ENCODE measurements around the gene CLCN7.
"Not testable (repeated sequence)": the region's sequence is repeated elsewhere in the genome, so short reads cannot be mapped to it uniquely, and the experiment has no call there.

CLCN7 gene

DNA sequence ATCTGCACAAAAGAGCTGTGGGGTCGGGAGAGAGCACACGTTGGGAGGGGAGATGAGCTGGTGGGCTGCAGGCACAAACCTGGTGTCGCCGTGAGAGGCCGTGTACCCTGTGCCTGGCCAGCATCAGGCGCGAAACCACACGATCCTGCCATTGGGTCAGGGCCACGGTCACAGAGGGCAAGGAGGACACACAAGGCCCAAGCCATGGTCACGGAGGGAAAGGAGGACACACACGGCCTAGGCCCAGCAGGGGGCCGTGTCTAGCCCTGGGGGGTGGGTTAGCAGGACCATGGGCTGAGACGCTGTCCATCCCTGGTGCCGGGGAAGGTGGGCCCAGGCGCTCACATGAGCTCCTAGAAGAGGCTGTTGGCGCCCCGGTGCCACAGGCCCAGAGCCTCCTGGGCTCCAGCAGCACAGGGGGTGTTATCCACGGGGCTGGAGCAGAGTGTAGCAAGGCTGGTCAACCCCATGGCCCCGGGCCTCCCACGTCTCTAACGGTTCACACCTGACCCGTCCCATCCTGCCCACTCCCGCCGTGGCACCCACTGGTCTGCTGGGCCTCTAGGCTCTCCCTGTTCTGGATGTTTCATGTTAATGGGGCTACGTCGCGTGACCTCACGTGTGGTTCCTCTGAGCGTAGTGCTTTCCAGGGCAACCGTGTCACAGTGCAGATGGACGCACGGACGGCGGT lies 23.0 kb downstream of the CLCN7 start:
- DNase-seq (ENCODE audit: low read depth), result no peak
- H3K4me3 ChIP-seq (ENCODE audit: low read depth, low read length), result no peak overlapping the region

GRCh38 chr16:1450841-1451240 lies 24.0 kb downstream of the CLCN7 start:
- H3K4me3 ChIP-seq (ENCODE audit: low read depth, low read length), result no peak overlapping the region
- DNase-seq (ENCODE audit: low read depth), result no peak

DNA sequence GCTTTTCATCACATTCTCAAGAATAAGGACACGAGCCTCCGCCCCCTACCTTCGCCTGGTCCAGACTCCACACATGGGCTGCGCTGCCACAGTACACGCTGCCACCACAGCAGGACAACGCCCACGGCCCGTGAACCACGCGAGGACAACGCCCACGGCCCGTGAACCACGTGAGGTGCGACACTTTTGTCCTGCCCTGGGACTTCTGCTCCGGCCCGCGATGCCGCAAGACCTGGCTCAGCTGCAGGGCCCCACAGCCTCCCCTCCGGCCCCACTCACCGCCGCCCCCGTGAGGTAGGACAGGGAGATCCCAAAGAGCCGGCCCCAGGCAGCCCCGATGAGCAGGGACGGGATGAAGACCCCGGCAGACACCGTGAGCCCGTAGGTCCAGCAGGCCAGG lies 24.6 kb downstream of the CLCN7 start:
- DNase-seq (ENCODE audit: low read depth), result no peak
- H3K4me3 ChIP-seq (ENCODE audit: low read depth, low read length), result no peak overlapping the region

- H3K4me3 ChIP-seq (ENCODE audit: low read depth, low read length), result no peak overlapping the region
- no peak for DNase-seq (ENCODE audit: low read depth)
Measured at GRCh38 chr16:1449201-1449788, 25.5 kb downstream of the CLCN7 start.

GRCh38 chr16:1448536-1449116 lies 26.2 kb downstream of the CLCN7 start:
- no peak overlapping the region for H3K4me3 ChIP-seq (ENCODE audit: low read depth, low read length)
- no peak for DNase-seq (ENCODE audit: low read depth)

DNA sequence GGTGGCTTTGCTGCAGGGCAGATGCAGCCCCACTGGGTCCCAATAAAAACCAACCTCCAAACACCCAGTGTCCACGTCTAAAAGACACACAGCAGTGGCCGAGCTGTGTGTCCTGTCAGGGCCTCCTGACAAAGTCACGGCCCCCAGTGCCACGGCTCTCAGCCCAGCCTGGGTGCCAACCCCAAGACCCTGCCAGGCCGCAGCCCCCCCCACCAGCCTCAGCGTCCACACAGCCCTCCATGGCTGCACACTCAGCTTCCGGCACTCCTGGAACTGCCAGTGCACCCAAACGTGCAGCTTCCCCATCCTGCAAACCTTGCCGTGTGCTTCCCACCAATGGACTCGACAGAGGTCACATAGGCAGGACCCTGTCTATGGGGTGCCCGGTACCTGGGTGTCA lies 26.9 kb downstream of the CLCN7 start:
- DNase-seq (ENCODE audit: low read depth), result no peak
- H3K4me3 ChIP-seq (ENCODE audit: low read depth, low read length), result no peak overlapping the region

- H3K4me3 ChIP-seq (ENCODE audit: low read depth, low read length), result no peak overlapping the region
- no peak for DNase-seq (ENCODE audit: low read depth)
Measured at GRCh38 chr16:1446296-1447080, 28.3 kb downstream of the CLCN7 start.

- H3K4me3 ChIP-seq (ENCODE audit: low read depth, low read length), result no peak overlapping the region
- DNase-seq (ENCODE audit: low read depth), result no peak
Measured at GRCh38 chr16:1445518-1446203, 29.2 kb downstream of the CLCN7 start.

- no peak for DNase-seq (ENCODE audit: low read depth)
- H3K4me3 ChIP-seq (ENCODE audit: low read depth, low read length), result no peak overlapping the region
Measured at GRCh38 chr16:1444730-1445517, 29.9 kb downstream of the CLCN7 start.

GRCh38 chr16:1443980-1444729 lies 30.7 kb downstream of the CLCN7 start, which contains the start of gene CCDC154:
Gene CCDC154 (minus strand): TSS chr16:1444556. CDS start chr16:1444322, 234 bp downstream.
- DNase-seq (ENCODE audit: low read depth), result no peak
- H3K4me3 ChIP-seq (ENCODE audit: low read depth, low read length), result no peak within 1 kb of the TSS

GRCh38 chr16:1443403-1443973 lies 31.3 kb downstream of the CLCN7 start:
- no peak for DNase-seq (ENCODE audit: low read depth)
- no peak overlapping the region for H3K4me3 ChIP-seq (ENCODE audit: low read depth, low read length)

DNA sequence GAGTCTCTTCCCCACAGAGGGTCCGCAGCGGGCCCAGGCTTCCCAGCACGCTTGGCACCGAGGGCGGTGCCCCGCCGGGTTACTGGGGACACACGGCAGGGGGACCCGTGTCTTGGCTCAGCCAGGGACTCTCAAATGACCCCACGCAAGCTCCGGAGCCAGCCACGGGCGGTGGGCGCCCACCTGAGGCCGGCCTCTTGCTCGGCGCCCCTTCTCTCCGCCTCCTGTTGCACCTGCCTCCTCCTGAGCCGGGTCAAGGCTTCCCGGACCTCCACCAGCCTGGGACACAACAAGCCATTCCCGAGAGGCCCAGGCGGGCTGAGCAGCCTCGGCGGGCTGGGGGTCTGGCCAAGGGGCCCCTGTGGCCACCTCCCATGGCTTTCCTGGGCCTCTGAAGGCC lies 32.1 kb downstream of the CLCN7 start:
- H3K4me3 ChIP-seq (ENCODE audit: low read depth, low read length), result no peak overlapping the region
- no peak for DNase-seq (ENCODE audit: low read depth)

DNA sequence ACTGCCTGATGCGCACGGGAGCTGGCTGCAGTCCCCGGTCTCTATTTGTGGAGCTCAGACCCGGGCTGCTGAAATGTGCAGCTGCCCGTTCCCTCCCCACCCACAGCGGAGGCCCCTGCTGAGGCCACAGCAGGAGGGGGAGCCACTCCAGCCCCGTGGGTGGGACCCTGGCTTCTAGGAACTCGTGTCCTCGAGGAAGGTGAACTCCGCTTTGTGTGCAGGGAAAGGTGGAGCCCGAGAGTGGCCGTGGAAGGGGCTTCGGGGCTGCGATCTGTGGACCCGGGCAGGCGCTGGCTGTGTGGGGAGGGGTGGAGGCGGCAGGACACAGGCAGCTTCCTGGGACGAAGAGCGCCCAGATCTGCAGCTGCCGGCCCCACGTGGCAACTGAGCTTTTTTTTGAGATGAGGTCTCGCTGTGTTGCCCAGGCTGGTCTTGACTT lies 33.4 kb downstream of the CLCN7 start:
- no peak for DNase-seq (ENCODE audit: low read depth)
- H3K4me3 ChIP-seq (ENCODE audit: low read depth, low read length), result no peak overlapping the region

GRCh38 chr16:1439699-1440074 lies 35.1 kb downstream of the CLCN7 start:
- H3K4me3 ChIP-seq (ENCODE audit: low read depth, low read length); DNase-seq (ENCODE audit: low read depth): not testable (repeated sequence)

- DNase-seq (ENCODE audit: low read depth), result no peak
- no peak overlapping the region for H3K4me3 ChIP-seq (ENCODE audit: low read depth, low read length)
Measured at GRCh38 chr16:1439058-1439698, 35.6 kb downstream of the CLCN7 start.

- H3K4me3 ChIP-seq (ENCODE audit: low read depth, low read length), result no peak overlapping the region
- no peak for DNase-seq (ENCODE audit: low read depth)
Measured at GRCh38 chr16:1438229-1439057, 36.4 kb downstream of the CLCN7 start.

- no peak for DNase-seq (ENCODE audit: low read depth)
- H3K4me3 ChIP-seq (ENCODE audit: low read depth, low read length), result no peak overlapping the region
Measured at GRCh38 chr16:1437606-1438005, 37.2 kb downstream of the CLCN7 start.
